Panc1 (cell line): ENCODE measurements around the gene NFIC. TPM values are rescaled to one million over a fixed set of nuclear protein-coding genes. Genes with fewer than 3 reads are reported as not detected.

Source experiments
- ATAC-seq: fragments of 200-7000 bp; cut with Tn5 transposase; 2 replicates; pipeline ENCODE4 v1.9.1; 2020; ENCODE audit warnings: mild to moderate bottlenecking, moderate library complexity
- BruUV-seq: library from RNA; stranded (reverse); fragments of 400-500 nt; replicated peaks from 2 replicates; lab custom pipeline; 2021; lab: Mats Ljungman, UMichigan
- CTCF ChIA-PET: fragments of 300-600 bp; sonication (Branson Sonifier 250); formaldehyde crosslinking; loops from one replicate; lab custom pipeline; 2022; ENCODE audit warnings: antibody characterized with exemption; lab: Charles Lee
- POLR2A ChIA-PET: fragments of 300-600 bp; sonication (Branson Sonifier 250); formaldehyde crosslinking; loops from one replicate; lab custom pipeline; 2022; ENCODE audit warnings: antibody characterized with exemption; lab: Charles Lee
- DNase-seq: peaks from one replicate; pipeline ENCODE4 v3.0.0-alpha.2; 2010; ENCODE audit warnings: low read depth, low spot score
- H3K27ac ChIP-seq: 2 replicates; pipeline ENCODE4 v1.5.1; 2011; ENCODE audit warnings: mild to moderate bottlenecking, low read length, inconsistent platforms
- H3K27me3 ChIP-seq: fragments of 200-500 bp; sonication (Bioruptor generic); 2 replicates; pipeline ENCODE4 v1.6.0; 2014; ENCODE audit warnings: low read length, inconsistent platforms; ENCODE audit not compliant: control insufficient read depth, insufficient read depth
- H3K36me3 ChIP-seq: fragments of 200-500 bp; sonication (Bioruptor generic); 2 replicates; pipeline ENCODE4 v1.5.1; 2014; ENCODE audit warnings: inconsistent platforms, mild to moderate bottlenecking, low read length, moderate library complexity; ENCODE audit not compliant: control insufficient read depth, insufficient read depth
- H3K4me1 ChIP-seq: 2 replicates; pipeline ENCODE4 v1.5.1; 2011; ENCODE audit warnings: inconsistent platforms, mild to moderate bottlenecking, low read length, moderate library complexity; ENCODE audit not compliant: control insufficient read depth, insufficient read depth
- H3K4me3 ChIP-seq, 2 experiments: 2 replicates each; pipeline ENCODE4 v1.5.1; 2011 to 2012; ENCODE audit warnings: low read depth in 2 of 2, low read length in 2 of 2, mild to moderate bottlenecking in 2 of 2, inconsistent platforms in 1 of 2, moderate library complexity in 1 of 2
- H3K9me3 ChIP-seq: fragments of 200-500 bp; sonication (Bioruptor generic); 2 replicates; pipeline ENCODE4 v1.5.1; 2014; ENCODE audit warnings: low read depth, mild to moderate bottlenecking, inconsistent platforms, low read length, moderate library complexity; ENCODE audit not compliant: control insufficient read depth, insufficient read depth
- POLR2AphosphoS5 ChIP-seq: IDR thresholded peaks from 2 replicates; pipeline ENCODE4 v1.6.1; 2012; ENCODE audit warnings: mild to moderate bottlenecking, low read depth, low read length, moderate library complexity
- REST ChIP-seq, 2 experiments: IDR thresholded peaks; 2 replicates each; pipeline ENCODE4 v1.6.1; 2011 to 2012; ENCODE audit warnings: low read depth in 2 of 2, control low read depth in 1 of 2, low read length in 1 of 2, mild to moderate bottlenecking in 1 of 2, moderate library complexity in 1 of 2; ENCODE audit not compliant: insufficient read depth in 1 of 2
- SIN3A ChIP-seq: IDR thresholded peaks from 2 replicates; pipeline ENCODE4 v1.6.1; 2012; ENCODE audit warnings: low read depth, mild to moderate bottlenecking, low read length, moderate library complexity, borderline replicate concordance; ENCODE audit not compliant: insufficient read depth
- TCF7L2 ChIP-seq: IDR thresholded peaks from 2 replicates; pipeline ENCODE4 v1.6.1; 2011; ENCODE audit warnings: mild to moderate bottlenecking, low read depth, low read length, inconsistent platforms
- in situ Hi-C: cut with HindIII; loops from 2 replicates; pipeline ENCODE4 v1.10.0; 2016; ENCODE audit warnings: low sequenced_read_pairs, low pct_unique_long_range_greater_than_20kb
- intact Hi-C: fragments of 100-400 bp; cut with micrococcal nuclease; formaldehyde crosslinking; loops from one replicate; pipeline ENCODE4 v1.10.0; 2022; ENCODE audit not compliant: unreplicated experiment
- total RNA-seq: library from RNA; stranded (reverse); gene quantifications from one replicate; pipeline ENCODE4 v1.2.1, GENCODE V29; 2021; ENCODE audit not compliant: unreplicated experiment
- TF ChIP-seq, protein P1 (sequence below): fragments of 450-650 bp; IDR thresholded peaks from 2 replicates; pipeline ENCODE4 v1.5.1; 2017; ENCODE audit warnings: mild to moderate bottlenecking

Gene NFIC
- total RNA-seq, 1 experiment from 2014 or later: 120 TPM

- in situ Hi-C loops (no loop called here), intact Hi-C loops (no loop called here)
- H3K27me3 ChIP-seq: no peaks in the 10 kb centered on the region
- CTCF ChIA-PET: no interaction called here
- H3K4me3 ChIP-seq: no peak overlapping the region; a peak in 1 of 4 replicates
- no TSS peak for BruUV-seq
- peak overlapping the region; percentile 94 for H3K27ac ChIP-seq
- POLR2A ChIA-PET: interaction anchor here (0.7 kb wide), 1 partner anchor 197 kb away, joined by 3 read pairs; no protein-coding TSS in a partner anchor
- DNase-seq: no peak
- no peaks in the 10 kb centered on the region; the same call in 1 of the 2 replicates for H3K4me1 ChIP-seq
- no peaks in the 10 kb centered on the region for H3K9me3 ChIP-seq
- peaks cover 3% of the 10 kb centered on the region for H3K36me3 ChIP-seq
- ATAC-seq: no peak
- TF ChIP-seq SIN3A (no peak), REST (IDR thresholded peaks at IDR 0.05; ENCODE audit: insufficient read depth in 1 of 2, low read depth in 2 of 2, low read length in 1 of 2) (no peak), POLR2AphosphoS5 (no peak), TCF7L2 (no peak)
- TF ChIP-seq, protein P1, sequence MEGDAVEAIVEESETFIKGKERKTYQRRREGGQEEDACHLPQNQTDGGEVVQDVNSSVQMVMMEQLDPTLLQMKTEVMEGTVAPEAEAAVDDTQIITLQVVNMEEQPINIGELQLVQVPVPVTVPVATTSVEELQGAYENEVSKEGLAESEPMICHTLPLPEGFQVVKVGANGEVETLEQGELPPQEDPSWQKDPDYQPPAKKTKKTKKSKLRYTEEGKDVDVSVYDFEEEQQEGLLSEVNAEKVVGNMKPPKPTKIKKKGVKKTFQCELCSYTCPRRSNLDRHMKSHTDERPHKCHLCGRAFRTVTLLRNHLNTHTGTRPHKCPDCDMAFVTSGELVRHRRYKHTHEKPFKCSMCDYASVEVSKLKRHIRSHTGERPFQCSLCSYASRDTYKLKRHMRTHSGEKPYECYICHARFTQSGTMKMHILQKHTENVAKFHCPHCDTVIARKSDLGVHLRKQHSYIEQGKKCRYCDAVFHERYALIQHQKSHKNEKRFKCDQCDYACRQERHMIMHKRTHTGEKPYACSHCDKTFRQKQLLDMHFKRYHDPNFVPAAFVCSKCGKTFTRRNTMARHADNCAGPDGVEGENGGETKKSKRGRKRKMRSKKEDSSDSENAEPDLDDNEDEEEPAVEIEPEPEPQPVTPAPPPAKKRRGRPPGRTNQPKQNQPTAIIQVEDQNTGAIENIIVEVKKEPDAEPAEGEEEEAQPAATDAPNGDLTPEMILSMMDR: no peak
Observed at GRCh38 chr19:3504735-3505134, 138.4 kb downstream of the NFIC start.

GRCh38 chr19:3505598-3506383, 139.4 kb downstream of the NFIC start, which contains the start of gene FZR1:
TSS of gene FZR1 (plus strand) at chr19:3506311. CDS start at chr19:3522990, 16,679 bp downstream.
- ChIA-PET POLR2A (no interaction called here), CTCF (no interaction called here)
- intact Hi-C loops: no loop called here

More at GRCh38 chr19:3505598-3506383, 139.4 kb downstream of the NFIC start, which contains the start of gene FZR1:
- H3K4me1 ChIP-seq: no peaks in the 10 kb centered on the region; the same call in 1 of the 2 replicates
- H3K4me3 ChIP-seq: peak within 1 kb of the TSS; percentile 73
- H3K36me3 ChIP-seq: peaks cover 3% of the 10 kb centered on the region
- H3K9me3 ChIP-seq: no peaks in the 10 kb centered on the region
- no TSS peak for BruUV-seq
- TF ChIP-seq REST (IDR thresholded peaks at IDR 0.05; ENCODE audit: insufficient read depth in 1 of 2, low read depth in 2 of 2, low read length in 1 of 2) (no peak), TCF7L2 (no peak), POLR2AphosphoS5 (peak; percentile 38; the same call in 1 of the 2 replicates)
- TF ChIP-seq, protein P1: no peak
- no peaks in the 10 kb centered on the region for H3K27me3 ChIP-seq
- ATAC-seq (peak; percentile 98), DNase-seq (peak; percentile 75)
- peak within 1 kb of the TSS; percentile 94 for H3K27ac ChIP-seq
- in situ Hi-C loops: no loop called here
